IMR-90 (cell line): ENCODE measurements around the gene TGM5. TPM values are rescaled to one million over a fixed set of nuclear protein-coding genes. Genes with fewer than 3 reads are reported as not detected.

Source experiments
- ATAC-seq: fragments of 200-7000 bp; cut with Tn5 transposase; 2 replicates; pipeline ENCODE4 v1.9.1; 2020; ENCODE audit warnings: low read depth, mild to moderate bottlenecking, moderate library complexity
- BruUV-seq: library from RNA; stranded (reverse); fragments of 400-500 nt; replicated peaks from 2 replicates; lab custom pipeline; 2021; lab: Mats Ljungman, UMichigan
- CTCF ChIA-PET: fragments of 300-600 bp; formaldehyde crosslinking; extraction: SDS; loops from one replicate; lab custom pipeline; 2021; ENCODE audit warnings: antibody characterized with exemption; lab: Yijun Ruan, JAX
- POLR2A ChIA-PET: fragments of 300-600 bp; sonication (Branson Sonifier 250); formaldehyde crosslinking; loops from one replicate; lab custom pipeline; 2022; ENCODE audit warnings: antibody characterized with exemption; ENCODE audit not compliant: unreplicated experiment; lab: Charles Lee
- DNase-seq: peaks from one replicate; pipeline ENCODE4 v3.0.0; 2013
- H2AFZ ChIP-seq: replicated peaks from 2 replicates; pipeline ENCODE3; 2013; ENCODE audit warnings: low read length, mild to moderate bottlenecking; ENCODE audit not compliant: poor library complexity
- H2AK5ac ChIP-seq: 2 replicates; pipeline ENCODE4 v1.6.1; 2013; ENCODE audit warnings: low read depth, low read length, inconsistent platforms
- H2AK9ac ChIP-seq: replicated peaks from 2 replicates; pipeline ENCODE3; 2013; ENCODE audit warnings: mild to moderate bottlenecking, low read depth, low read length, moderate library complexity; ENCODE audit not compliant: poor library complexity
- H2BK120ac ChIP-seq: 2 replicates; pipeline ENCODE4 v1.6.1; 2013; ENCODE audit warnings: low read depth, low read length, inconsistent platforms
- H2BK15ac ChIP-seq: 3 replicates; pipeline ENCODE4 v1.6.1; 2013; ENCODE audit warnings: low read depth, low read length, inconsistent platforms
- H2BK20ac ChIP-seq: 2 replicates; pipeline ENCODE4 v1.6.1; 2013; ENCODE audit warnings: low read depth, mild to moderate bottlenecking, inconsistent platforms, low read length, moderate library complexity
- H2BK5ac ChIP-seq: 2 replicates; pipeline ENCODE4 v1.6.1; 2013; ENCODE audit warnings: mild to moderate bottlenecking, low read depth, low read length, inconsistent platforms; ENCODE audit not compliant: poor library complexity, severe bottlenecking
- H3K14ac ChIP-seq: replicated peaks from 2 replicates; pipeline ENCODE4 v1.6.1; 2013; ENCODE audit warnings: low read depth, low read length, inconsistent platforms
- H3K18ac ChIP-seq: 2 replicates; pipeline ENCODE4 v1.6.1; 2013; ENCODE audit warnings: low read depth, low read length, control low read depth
- H3K23ac ChIP-seq: 2 replicates; pipeline ENCODE4 v1.6.1; 2013; ENCODE audit warnings: low read depth, low read length, inconsistent platforms
- H3K27ac ChIP-seq: 2 replicates; pipeline ENCODE4 v1.5.1; 2013; ENCODE audit warnings: mild to moderate bottlenecking, control low read depth, low read length; ENCODE audit not compliant: insufficient read depth
- H3K27me3 ChIP-seq: 2 replicates; pipeline ENCODE4 v1.6.1; 2013; ENCODE audit warnings: low read length; ENCODE audit not compliant: control insufficient read depth, insufficient read depth
- H3K36me3 ChIP-seq: 2 replicates; pipeline ENCODE4 v1.6.1; 2013; ENCODE audit warnings: low read length, mixed read lengths; ENCODE audit not compliant: control insufficient read depth, insufficient read depth
- H3K4ac ChIP-seq: 2 replicates; pipeline ENCODE4 v1.6.1; 2013; ENCODE audit warnings: low read depth, low read length, inconsistent platforms
- H3K4me1 ChIP-seq: 2 replicates; pipeline ENCODE4 v1.6.1; 2013; ENCODE audit warnings: low read length, mixed read lengths; ENCODE audit not compliant: control insufficient read depth, insufficient read depth
- H3K4me2 ChIP-seq: 2 replicates; pipeline ENCODE4 v1.6.1; 2013; ENCODE audit warnings: low read depth, mild to moderate bottlenecking, control low read depth, low read length, moderate library complexity
- H3K4me3 ChIP-seq: 2 replicates; pipeline ENCODE4 v1.5.1; 2013; ENCODE audit warnings: low read depth, mild to moderate bottlenecking, control low read depth, low read length, moderate library complexity; ENCODE audit not compliant: insufficient read depth
- H3K56ac ChIP-seq: 2 replicates; pipeline ENCODE4 v1.6.1; 2013; ENCODE audit warnings: low read length, inconsistent platforms; ENCODE audit not compliant: insufficient read depth; ENCODE audit errors: extremely low read depth
- H3K79me1 ChIP-seq, 2 experiments: 2 replicates each; pipeline ENCODE4 v1.6.1; 2013; ENCODE audit warnings: low read length in 2 of 2, inconsistent platforms in 1 of 2, low read depth in 1 of 2
- H3K9ac ChIP-seq: 2 replicates; pipeline ENCODE4 v1.6.1; 2013; ENCODE audit warnings: low read depth, low read length, control low read depth
- H3K9me1 ChIP-seq: 2 replicates; pipeline ENCODE4 v1.6.1; 2013; ENCODE audit warnings: low read length, inconsistent platforms; ENCODE audit not compliant: insufficient read depth
- H3K9me3 ChIP-seq: 2 replicates; pipeline ENCODE4 v1.6.1; 2013; ENCODE audit warnings: low read length; ENCODE audit not compliant: control insufficient read depth, insufficient read depth
- H4K20me1 ChIP-seq: 2 replicates; pipeline ENCODE4 v1.6.1; 2013; ENCODE audit warnings: low read length, inconsistent platforms; ENCODE audit not compliant: insufficient read depth
- H4K5ac ChIP-seq: 2 replicates; pipeline ENCODE4 v1.6.1; 2013; ENCODE audit warnings: mild to moderate bottlenecking, low read depth, low read length, control low read depth
- H4K8ac ChIP-seq, 2 experiments: 2 replicates each; pipeline ENCODE4 v1.6.1; 2013; ENCODE audit warnings: low read depth in 2 of 2, low read length in 2 of 2, control low read depth in 1 of 2, inconsistent platforms in 1 of 2
- H4K91ac ChIP-seq: 2 replicates; pipeline ENCODE4 v1.6.1; 2013; ENCODE audit warnings: low read depth, low read length, inconsistent platforms; ENCODE audit not compliant: insufficient read depth
- BHLHE40 ChIP-seq: fragments of 150-350 bp; IDR thresholded peaks from 2 replicates; pipeline ENCODE4 v1.6.1; 2016; ENCODE audit warnings: mild to moderate bottlenecking, low read depth, low read length
- CHD1 ChIP-seq: IDR thresholded peaks from 2 replicates; pipeline ENCODE4 v1.6.1; 2012; ENCODE audit warnings: low read depth, low read length, improper control_type of control experiment
- FOS ChIP-seq: fragments of 150-350 bp; IDR thresholded peaks from 2 replicates; pipeline ENCODE4 v1.6.1; 2016; ENCODE audit warnings: low read depth, low read length
- MAFK ChIP-seq: IDR thresholded peaks from 2 replicates; pipeline ENCODE4 v1.6.1; 2012; ENCODE audit warnings: low read depth, low read length, improper control_type of control experiment
- MAZ ChIP-seq: IDR thresholded peaks from 2 replicates; pipeline ENCODE4 v1.6.1; 2012; ENCODE audit warnings: low read depth, mild to moderate bottlenecking, low read length, improper control_type of control experiment, moderate library complexity, borderline replicate concordance
- MXI1 ChIP-seq: IDR thresholded peaks from 2 replicates; pipeline ENCODE4 v1.6.1; 2012; ENCODE audit warnings: low read depth, mild to moderate bottlenecking, low read length, moderate library complexity, borderline replicate concordance
- NFE2L2 ChIP-seq: fragments of 150-350 bp; IDR thresholded peaks from 2 replicates; pipeline ENCODE4 v1.6.1; 2016; ENCODE audit warnings: low read depth, mild to moderate bottlenecking, low read length
- POLR2A ChIP-seq: IDR thresholded peaks from 2 replicates; pipeline ENCODE4 v1.6.1; 2012; ENCODE audit warnings: mild to moderate bottlenecking, low read depth, low read length
- RAD21 ChIP-seq: IDR thresholded peaks from 2 replicates; pipeline ENCODE4 v1.6.1; 2012; ENCODE audit warnings: low read length, improper control_type of control experiment
- RCOR1 ChIP-seq: IDR thresholded peaks from 2 replicates; pipeline ENCODE4 v1.6.1; 2012; ENCODE audit warnings: mild to moderate bottlenecking, low read length, improper control_type of control experiment; ENCODE audit not compliant: insufficient replicate concordance
- RFX5 ChIP-seq: IDR thresholded peaks from 2 replicates; pipeline ENCODE4 v1.8.0; 2012; ENCODE audit warnings: low read depth, mild to moderate bottlenecking, low read length, moderate library complexity
- SMC3 ChIP-seq: fragments of 150-350 bp; IDR thresholded peaks from 2 replicates; pipeline ENCODE4 v1.6.1; 2016; ENCODE audit warnings: low read depth, mild to moderate bottlenecking, antibody characterized with exemption, low read length, moderate library complexity
- WGBS, 2 experiments: methylation state at CpG; one replicate each; pipeline versions ENCODE4 v1.1.5 to v1.1.7; 2013; ENCODE audit warnings: missing lambda C conversion rate in 2 of 2; ENCODE audit not compliant: insufficient read length in 1 of 2; ENCODE audit errors: extremely low coverage in 2 of 2; 5-methylcytosine and 5-hydroxymethylcytosine counted together
- dilution Hi-C: fragments of 300-500 bp; cut with HindIII; formaldehyde crosslinking; loops from one replicate; pipeline ENCODE4 v1.14.3; 2018; ENCODE audit warnings: low sequenced_read_pairs; ENCODE audit not compliant: unreplicated experiment
- in situ Hi-C: fragments of 300-500 bp; cut with MboI; formaldehyde crosslinking; loops from 3 replicates; pipeline ENCODE4 v1.14.3; 2019; ENCODE audit warnings: low sequenced_read_pairs, inconsistent platforms, mixed read lengths
- intact Hi-C: fragments of 100-400 bp; cut with micrococcal nuclease; formaldehyde crosslinking; loops from 2 replicates; pipeline ENCODE4 v1.10.0; 2022
- polyA plus RNA-seq, 3 experiments: library from polyadenylated mRNA; depleted of rRNA; stranded (reverse); fragments of >200 nt; gene quantifications; 2 replicates each; pipeline ENCODE4 v1.2.3, GENCODE V29; 2012; ENCODE audit warnings: low replicate concordance in 1 of 3
- total RNA-seq: library from RNA; depleted of rRNA; stranded (reverse); fragments of >200 nt; gene quantifications from 2 replicates; pipeline ENCODE4 v1.2.3, GENCODE V29; 2012
- TF ChIP-seq, protein P1 (sequence below): fragments of 150-350 bp; IDR thresholded peaks from 2 replicates; pipeline ENCODE4 v1.6.1; 2017; ENCODE audit warnings: mild to moderate bottlenecking, antibody characterized with exemption, low read length, low read depth
- TF ChIP-seq, protein P2 (sequence below): conservative IDR thresholded peaks from 2 replicates; pipeline ENCODE4 v1.5.1; 2012; ENCODE audit warnings: mild to moderate bottlenecking, low read depth, low read length, improper control_type of control experiment
- TF ChIP-seq, protein P3 (sequence below): fragments of 150-350 bp; IDR thresholded peaks from 2 replicates; pipeline ENCODE4 v1.6.1; 2016; ENCODE audit warnings: low read depth, mild to moderate bottlenecking, low read length, moderate library complexity, borderline replicate concordance

TGM5 gene
- total and polyA plus RNA-seq, 2 of the 4 experiments (the other 2 are of a cell fraction), result not detected

DNA sequence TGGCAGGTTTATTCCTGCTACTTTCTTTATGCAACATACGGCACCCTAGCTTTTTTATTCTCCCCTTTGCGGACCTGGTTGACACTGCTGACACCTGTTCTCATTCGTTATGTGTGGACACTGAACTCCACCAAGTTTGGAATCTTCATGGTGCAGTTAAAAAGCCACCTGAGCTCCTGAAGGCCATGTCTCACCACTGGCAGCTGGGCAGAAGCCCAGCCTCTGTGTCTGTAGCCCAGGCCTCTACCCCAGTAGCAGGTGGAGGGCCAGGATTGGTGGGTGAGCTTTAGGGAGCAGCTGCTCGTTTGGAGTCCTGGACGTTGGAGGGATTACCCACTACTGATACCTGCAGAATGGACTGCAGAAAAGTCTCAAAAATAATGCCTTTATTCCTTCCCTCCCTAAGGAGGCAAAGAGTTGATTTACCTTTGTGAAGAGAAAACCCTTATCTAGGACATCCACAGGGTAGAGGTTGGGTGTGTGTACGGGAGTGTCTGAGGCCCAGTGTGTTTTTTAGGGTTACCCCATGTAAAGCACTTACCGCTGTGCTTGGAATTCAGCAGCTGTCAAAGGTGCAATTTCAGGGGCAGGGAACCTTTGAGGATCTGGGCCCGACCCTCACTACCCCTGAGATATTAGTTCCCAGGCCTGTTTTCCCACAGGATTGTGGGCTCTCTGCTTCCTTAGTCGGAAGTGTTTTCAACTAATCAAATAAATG is 82.2 kb downstream of the TGM5 start:
- no TSS peak for BruUV-seq
- Histone ChIP-seq H3K9me1 (peaks cover 7% of the 10 kb centered on the region; the same call in 1 of the 2 replicates), H2BK5ac (no peak overlapping the region), H4K8ac (peak overlapping the region; percentile 65 to 69; a peak in 2 of 4 replicates), H3K79me1 (peaks cover 10 to 11% of the 10 kb centered on the region in 2 experiments), H3K56ac (no peak overlapping the region), H4K91ac (no peak overlapping the region), H3K4ac (no peak overlapping the region), H3K27ac (no peak overlapping the region), H2AK9ac (peak overlapping the region; percentile 87), H4K20me1 (no peaks in the 10 kb centered on the region), H3K4me1 (no peaks in the 10 kb centered on the region), H3K14ac (no peak overlapping the region), H3K18ac (no peak overlapping the region), H3K27me3 (no peaks in the 10 kb centered on the region), H2AFZ (peak overlapping the region; percentile 99), H2AK5ac (no peak overlapping the region), H3K4me2 (peak overlapping the region; percentile 75; the same call in 1 of the 2 replicates), H3K23ac (no peak overlapping the region), H2BK120ac (no peak overlapping the region), H3K9ac (no peak overlapping the region), H4K5ac (peak overlapping the region; percentile 46), H3K36me3 (peaks cover 2% of the 10 kb centered on the region; the same call in 1 of the 2 replicates), H3K4me3 (peak overlapping the region; percentile 85), H2BK20ac (no peak overlapping the region), H3K9me3 (no peaks in the 10 kb centered on the region), H2BK15ac (no peak overlapping the region)
- ChIA-PET CTCF (no interaction called here), POLR2A (no interaction called here)
- intact Hi-C loops, result loop anchor here (5.0 to 10.0 kb wide), 3 partner anchors 37 to 482 kb away; no protein-coding TSS in a partner anchor
- dilution Hi-C loops, result no loop called here
- no peak for ATAC-seq
- no peak for DNase-seq
- 70% methylated on average over 2 of the region's 9 CpGs; no CpG with 5 or more reads in 1 of the 2 experiments for WGBS, 2 experiments
- in situ Hi-C loops, result loop anchor here (5.0 kb wide), 1 partner anchor 98 kb away; no protein-coding TSS in a partner anchor
- no peak for TF ChIP-seq RFX5
- TF ChIP-seq MAZ, result no peak
- TF ChIP-seq SMC3, result no peak
- TF ChIP-seq MXI1, result no peak
- no peak for TF ChIP-seq BHLHE40
- TF ChIP-seq MAFK, result no peak
- no peak for TF ChIP-seq CHD1
- no peak for TF ChIP-seq RAD21
- no peak for TF ChIP-seq FOS
- no peak for TF ChIP-seq NFE2L2
- TF ChIP-seq, protein P1, sequence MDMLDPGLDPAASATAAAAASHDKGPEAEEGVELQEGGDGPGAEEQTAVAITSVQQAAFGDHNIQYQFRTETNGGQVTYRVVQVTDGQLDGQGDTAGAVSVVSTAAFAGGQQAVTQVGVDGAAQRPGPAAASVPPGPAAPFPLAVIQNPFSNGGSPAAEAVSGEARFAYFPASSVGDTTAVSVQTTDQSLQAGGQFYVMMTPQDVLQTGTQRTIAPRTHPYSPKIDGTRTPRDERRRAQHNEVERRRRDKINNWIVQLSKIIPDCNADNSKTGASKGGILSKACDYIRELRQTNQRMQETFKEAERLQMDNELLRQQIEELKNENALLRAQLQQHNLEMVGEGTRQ, result no peak
- no peak for TF ChIP-seq POLR2A
- TF ChIP-seq, protein P2, sequence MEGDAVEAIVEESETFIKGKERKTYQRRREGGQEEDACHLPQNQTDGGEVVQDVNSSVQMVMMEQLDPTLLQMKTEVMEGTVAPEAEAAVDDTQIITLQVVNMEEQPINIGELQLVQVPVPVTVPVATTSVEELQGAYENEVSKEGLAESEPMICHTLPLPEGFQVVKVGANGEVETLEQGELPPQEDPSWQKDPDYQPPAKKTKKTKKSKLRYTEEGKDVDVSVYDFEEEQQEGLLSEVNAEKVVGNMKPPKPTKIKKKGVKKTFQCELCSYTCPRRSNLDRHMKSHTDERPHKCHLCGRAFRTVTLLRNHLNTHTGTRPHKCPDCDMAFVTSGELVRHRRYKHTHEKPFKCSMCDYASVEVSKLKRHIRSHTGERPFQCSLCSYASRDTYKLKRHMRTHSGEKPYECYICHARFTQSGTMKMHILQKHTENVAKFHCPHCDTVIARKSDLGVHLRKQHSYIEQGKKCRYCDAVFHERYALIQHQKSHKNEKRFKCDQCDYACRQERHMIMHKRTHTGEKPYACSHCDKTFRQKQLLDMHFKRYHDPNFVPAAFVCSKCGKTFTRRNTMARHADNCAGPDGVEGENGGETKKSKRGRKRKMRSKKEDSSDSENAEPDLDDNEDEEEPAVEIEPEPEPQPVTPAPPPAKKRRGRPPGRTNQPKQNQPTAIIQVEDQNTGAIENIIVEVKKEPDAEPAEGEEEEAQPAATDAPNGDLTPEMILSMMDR, result no peak
- TF ChIP-seq, protein P3, sequence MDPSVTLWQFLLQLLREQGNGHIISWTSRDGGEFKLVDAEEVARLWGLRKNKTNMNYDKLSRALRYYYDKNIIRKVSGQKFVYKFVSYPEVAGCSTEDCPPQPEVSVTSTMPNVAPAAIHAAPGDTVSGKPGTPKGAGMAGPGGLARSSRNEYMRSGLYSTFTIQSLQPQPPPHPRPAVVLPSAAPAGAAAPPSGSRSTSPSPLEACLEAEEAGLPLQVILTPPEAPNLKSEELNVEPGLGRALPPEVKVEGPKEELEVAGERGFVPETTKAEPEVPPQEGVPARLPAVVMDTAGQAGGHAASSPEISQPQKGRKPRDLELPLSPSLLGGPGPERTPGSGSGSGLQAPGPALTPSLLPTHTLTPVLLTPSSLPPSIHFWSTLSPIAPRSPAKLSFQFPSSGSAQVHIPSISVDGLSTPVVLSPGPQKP, result no peak
- TF ChIP-seq RCOR1, result no peak
